ENCODE results near the gene PCDHGC5. TPM values are rescaled to one million over a fixed set of nuclear protein-coding genes. Genes with fewer than 3 reads are reported as not detected.

The PCDHGC5 gene
- total RNA-seq, 3 donors from 2014 or later (not counting 1 experiment from before 2014, with no cell fraction given): 0.31 to 0.97 (median 0.50) TPM

GRCh38 chr5:141478321-141478945 lies 10.4 kb upstream of the PCDHGC5 start:
- no peak overlapping the region for H3K4me3 ChIP-seq (ENCODE audit: low read length)
- DNase-seq: no peak
- no peak overlapping the region for H3K4me3 Mint-ChIP-seq
- peaks cover 19 to 22% of the 10 kb centered on the region in 2 donors for H3K4me1 Mint-ChIP-seq
- peaks cover 63 to 68% of the 10 kb centered on the region in 2 donors for H3K27me3 Mint-ChIP-seq (ENCODE audit: low read depth in 2 of 2)
- no peaks in the 10 kb centered on the region for H3K36me3 ChIP-seq (ENCODE audit: control insufficient read depth, insufficient read depth, low read length)
- peaks cover 17% of the 10 kb centered on the region for H3K4me1 ChIP-seq (ENCODE audit: control insufficient read depth, insufficient read depth, low read length)
- H3K27me3 ChIP-seq (ENCODE audit: control insufficient read depth, insufficient read depth, low read length): peaks cover 28% of the 10 kb centered on the region
- no peaks in the 10 kb centered on the region for H3K9me3 ChIP-seq (ENCODE audit: control insufficient read depth, insufficient read depth, low read length)
- no peaks in the 10 kb centered on the region for H3K9me3 Mint-ChIP-seq
- TF ChIP-seq CTCF (IDR thresholded peaks at IDR 0.05): no peak
- ATAC-seq: no peak
- H3K36me3 Mint-ChIP-seq: no peaks in the 10 kb centered on the region
- H3K27ac Mint-ChIP-seq: no peak overlapping the region
- no peak overlapping the region for H3K27ac ChIP-seq (ENCODE audit: low read length)
- 45% methylated on average over 20 of the region's 20 CpGs for WGBS (ENCODE audit: insufficient coverage)
- intact Hi-C loops (cut with micrococcal nuclease): no loop called here

GRCh38 chr5:141479776-141480175 lies 9.1 kb upstream of the PCDHGC5 start:
- H3K9me3 Mint-ChIP-seq: no peaks in the 10 kb centered on the region
- no peak overlapping the region for H3K27ac Mint-ChIP-seq
- H3K36me3 Mint-ChIP-seq: no peaks in the 10 kb centered on the region
- ATAC-seq: no peak
- TF ChIP-seq CTCF (IDR thresholded peaks at IDR 0.05): no peak
- H3K4me1 Mint-ChIP-seq: peaks cover 22 to 24% of the 10 kb centered on the region in 2 donors
- no peak overlapping the region for H3K4me3 Mint-ChIP-seq
- Histone ChIP-seq H3K4me1 (ENCODE audit: control insufficient read depth, insufficient read depth, low read length) (peaks cover 21% of the 10 kb centered on the region), H3K27me3 (ENCODE audit: control insufficient read depth, insufficient read depth, low read length) (peaks cover 30% of the 10 kb centered on the region), H3K27ac (ENCODE audit: low read length) (no peak overlapping the region), H3K9me3 (ENCODE audit: control insufficient read depth, insufficient read depth, low read length) (no peaks in the 10 kb centered on the region), H3K36me3 (ENCODE audit: control insufficient read depth, insufficient read depth, low read length) (no peaks in the 10 kb centered on the region), H3K4me3 (ENCODE audit: low read length) (no peak overlapping the region)
- no peak for DNase-seq
- intact Hi-C loops (cut with micrococcal nuclease): no loop called here
- peaks cover 64 to 66% of the 10 kb centered on the region in 2 donors for H3K27me3 Mint-ChIP-seq (ENCODE audit: low read depth in 2 of 2)

- H3K36me3 Mint-ChIP-seq: no peaks in the 10 kb centered on the region
- H3K27me3 Mint-ChIP-seq (ENCODE audit: low read depth in 2 of 2): peaks cover 45 to 60% of the 10 kb centered on the region in 2 donors
- peaks cover 10% of the 10 kb centered on the region for H3K4me1 ChIP-seq (ENCODE audit: control insufficient read depth, insufficient read depth, low read length)
- no peak overlapping the region for H3K4me3 ChIP-seq (ENCODE audit: low read length)
- DNase-seq: no peak
- no peaks in the 10 kb centered on the region for H3K36me3 ChIP-seq (ENCODE audit: control insufficient read depth, insufficient read depth, low read length)
- H3K27ac ChIP-seq (ENCODE audit: low read length): no peak overlapping the region
- 48% methylated on average over 3 of the region's 3 CpGs for WGBS (ENCODE audit: insufficient coverage)
- peaks cover 0 to 6% of the 10 kb centered on the region in 2 donors for H3K4me1 Mint-ChIP-seq
- H3K27me3 ChIP-seq (ENCODE audit: control insufficient read depth, insufficient read depth, low read length): peaks cover 18% of the 10 kb centered on the region
- no peaks in the 10 kb centered on the region for H3K9me3 ChIP-seq (ENCODE audit: control insufficient read depth, insufficient read depth, low read length)
- no peak overlapping the region for H3K27ac Mint-ChIP-seq
- intact Hi-C loops (cut with micrococcal nuclease): no loop called here
- no peak overlapping the region for H3K4me3 Mint-ChIP-seq
- no peaks in the 10 kb centered on the region for H3K9me3 Mint-ChIP-seq
- ATAC-seq: no peak
- no peak for TF ChIP-seq CTCF (IDR thresholded peaks at IDR 0.05)
These were observed 5.0 kb upstream of the PCDHGC5 start for GRCh38 chr5:141483902-141484301.

- H3K27me3 ChIP-seq (ENCODE audit: control insufficient read depth, insufficient read depth, low read length): peaks cover 18% of the 10 kb centered on the region
- peaks cover 10% of the 10 kb centered on the region for H3K4me1 ChIP-seq (ENCODE audit: control insufficient read depth, insufficient read depth, low read length)
- no peak overlapping the region for H3K27ac ChIP-seq (ENCODE audit: low read length)
- H3K36me3 ChIP-seq (ENCODE audit: control insufficient read depth, insufficient read depth, low read length): no peaks in the 10 kb centered on the region
- peaks cover 0 to 6% of the 10 kb centered on the region in 2 donors for H3K4me1 Mint-ChIP-seq
- DNase-seq (no peak), ATAC-seq (no peak)
- no peak overlapping the region for H3K27ac Mint-ChIP-seq
- WGBS (ENCODE audit: insufficient coverage): 15% methylated on average over 4 of the region's 4 CpGs
- no peak for TF ChIP-seq CTCF (IDR thresholded peaks at IDR 0.05)
- no peak overlapping the region for H3K4me3 Mint-ChIP-seq
- intact Hi-C loops (cut with micrococcal nuclease): no loop called here
- H3K4me3 ChIP-seq (ENCODE audit: low read length): no peak overlapping the region
- no peaks in the 10 kb centered on the region for H3K36me3 Mint-ChIP-seq
- peaks cover 45 to 63% of the 10 kb centered on the region in 2 donors for H3K27me3 Mint-ChIP-seq (ENCODE audit: low read depth in 2 of 2)
- no peaks in the 10 kb centered on the region for H3K9me3 Mint-ChIP-seq
- no peaks in the 10 kb centered on the region for H3K9me3 ChIP-seq (ENCODE audit: control insufficient read depth, insufficient read depth, low read length)
These were observed 4.6 kb upstream of the PCDHGC5 start for GRCh38 chr5:141484310-141484640.

All from natural killer cell (primary cell).